Psoas muscle (tissue), 8 donors: ENCODE measurements around the gene SPDYC. TPM values are rescaled to one million over a fixed set of nuclear protein-coding genes. Genes with fewer than 3 reads are reported as not detected.

ENCODE experiments used
- ATAC-seq, 4 donors: fragments of 200-7000 bp; cut with Tn5 transposase; one replicate each; pipeline ENCODE4 v1.9.1; 2020; ENCODE audit warnings: moderate library complexity in 3 of 4, mild to moderate bottlenecking in 2 of 4
- DNase-seq, 2 donors: peaks; one replicate each; pipeline ENCODE4 v3.0.0-alpha.2; 2020
- H3K27ac ChIP-seq: fragments of 200-600 bp; one replicate; pipeline ENCODE4 v1.8.0; 2022
- H3K27me3 ChIP-seq, 3 donors: fragments of 200-600 bp in 1 of 3; one replicate each; pipeline versions ENCODE4 v1.6.1 to v1.8.0; 2013 to 2022; ENCODE audit warnings: low read length in 2 of 3, mild to moderate bottlenecking in 2 of 3, moderate library complexity in 1 of 3; ENCODE audit not compliant: insufficient read depth in 3 of 3
- H3K36me3 ChIP-seq, 2 donors: fragments of 200-600 bp in 1 of 2; one replicate each; pipeline versions ENCODE4 v1.6.1 to v1.8.0; 2013 to 2022; ENCODE audit warnings: low read depth in 1 of 2, mild to moderate bottlenecking in 1 of 2, moderate library complexity in 1 of 2; ENCODE audit not compliant: insufficient read depth in 1 of 2
- H3K4me1 ChIP-seq: fragments of 200-600 bp; one replicate; pipeline ENCODE4 v1.8.0; 2022
- H3K4me3 ChIP-seq: fragments of 200-600 bp; one replicate; pipeline ENCODE4 v1.8.0; 2022; ENCODE audit warnings: mild to moderate bottlenecking
- H3K9me3 ChIP-seq: fragments of 200-600 bp; one replicate; pipeline ENCODE4 v1.8.0; 2022
- WGBS, 3 donors: extraction: QIAGEN DNeasy Blood & Tissue Kit; methylation state at CpG; one replicate each; pipeline versions ENCODE4 v1.1.6 to v1.1.7; 2013; 5-methylcytosine and 5-hydroxymethylcytosine counted together
- intact Hi-C, 2 donors: fragments of 100-400 bp; cut with DNase I; formaldehyde crosslinking; loops; one replicate each; pipeline versions ENCODE4 v1.11.0 to v1.14.2; 2022
- polyA plus RNA-seq, 3 donors: library from polyadenylated mRNA; stranded (reverse); fragments of 200-250 nt; gene quantifications; one replicate each; pipeline ENCODE4 v1.2.3, GENCODE V29; 2013
- total RNA-seq, 4 donors: library from RNA; stranded (reverse); fragmentation: NEBNext Ultra II Directional in 2 of 4; extraction: Animal tissue kit (Norgen Biotek cat#: 25700) in 2 of 4; gene quantifications; one replicate each; pipeline versions ENCODE4 v1.2.1 to v1.2.4, GENCODE V29; 2021 to 2023
- TF ChIP-seq, protein P1 (sequence below): fragments of 200-600 bp; IDR thresholded peaks from one replicate; pipeline ENCODE4 v1.8.0; 2022; ENCODE audit warnings: antibody characterized with exemption
- donor health status: healthy with polysubstance abuse.
- donor health status: DM: no; HTN: no; CAD: no; lungs with moderate emphysema.
- donor health status: Bipolar disorder and iron deficiency.
- donor health status: healthy.
- donor health status: DM: yes; HTN: yes; CAD: no.
- donor health status: DM: no; HTN: no; CAD: no.
- donor health status: DM: no; HTN: no; CAD: no.
- donor health status: DM: yes; HTN: yes; CAD: no.

The SPDYC gene
- total and polyA plus RNA-seq, 7 donors, result not detected

GRCh38 chr11:65180877-65181568 lies 11.0 kb downstream of the SPDYC start:
- Histone ChIP-seq H3K9me3 (no peaks in the 10 kb centered on the region), H3K4me3 (peak overlapping the region; percentile 88), H3K4me1 (no peaks in the 10 kb centered on the region), H3K27ac (peak overlapping the region; percentile 91), H3K36me3 (peaks cover 0 to 36% of the 10 kb centered on the region in 2 donors), H3K27me3 (no peaks in the 10 kb centered on the region)
- ATAC-seq (peak; percentile 69 to 74 (median 72)), DNase-seq (peak; percentile 69 to 86)
- intact Hi-C loops, result loop anchor here (2.0 to 5.0 kb wide), 3 partner anchors 46 to 70 kb away; partner anchors contain the start of genes FAU (in 1 of the 2), MRPL49 (in 1 of the 2), SYVN1 (in 1 of the 2) and TM7SF2 (in 1 of the 2)
- 1% methylated on average over 35 to 60 of the region's 60 CpGs for WGBS, 3 donors
- TF ChIP-seq, protein P1, sequence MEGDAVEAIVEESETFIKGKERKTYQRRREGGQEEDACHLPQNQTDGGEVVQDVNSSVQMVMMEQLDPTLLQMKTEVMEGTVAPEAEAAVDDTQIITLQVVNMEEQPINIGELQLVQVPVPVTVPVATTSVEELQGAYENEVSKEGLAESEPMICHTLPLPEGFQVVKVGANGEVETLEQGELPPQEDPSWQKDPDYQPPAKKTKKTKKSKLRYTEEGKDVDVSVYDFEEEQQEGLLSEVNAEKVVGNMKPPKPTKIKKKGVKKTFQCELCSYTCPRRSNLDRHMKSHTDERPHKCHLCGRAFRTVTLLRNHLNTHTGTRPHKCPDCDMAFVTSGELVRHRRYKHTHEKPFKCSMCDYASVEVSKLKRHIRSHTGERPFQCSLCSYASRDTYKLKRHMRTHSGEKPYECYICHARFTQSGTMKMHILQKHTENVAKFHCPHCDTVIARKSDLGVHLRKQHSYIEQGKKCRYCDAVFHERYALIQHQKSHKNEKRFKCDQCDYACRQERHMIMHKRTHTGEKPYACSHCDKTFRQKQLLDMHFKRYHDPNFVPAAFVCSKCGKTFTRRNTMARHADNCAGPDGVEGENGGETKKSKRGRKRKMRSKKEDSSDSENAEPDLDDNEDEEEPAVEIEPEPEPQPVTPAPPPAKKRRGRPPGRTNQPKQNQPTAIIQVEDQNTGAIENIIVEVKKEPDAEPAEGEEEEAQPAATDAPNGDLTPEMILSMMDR, result peak; percentile 45

- ATAC-seq, result peak; percentile 70 to 84 (median 74)
These were observed 11.7 kb downstream of the SPDYC start, which contains the start of gene CAPN1 for GRCh38 chr11:65181569-65182257. CAPN1 (plus strand) TSS chr11:65181928; CDS start chr11:65182702, 774 bp downstream.

GRCh38 chr11:65182258-65183170 lies 12.5 kb downstream of the SPDYC start:
- WGBS, 3 donors, result 28 to 43% (median 31%) methylated on average over 23 of the region's 23 CpGs
- no peaks in the 10 kb centered on the region for H3K9me3 ChIP-seq
- TF ChIP-seq, protein P1, result no peak
- ATAC-seq (peak; percentile 15 to 45 (median 42)), DNase-seq (no peak)
- intact Hi-C loops, result loop anchor here in 1 of 2 donors (5.0 kb wide), 1 partner anchor 60 kb away; the partner anchor contains the start of genes FAU and MRPL49
- H3K27me3 ChIP-seq, result no peaks in the 10 kb centered on the region
- H3K36me3 ChIP-seq, result peaks cover 0 to 51% of the 10 kb centered on the region in 2 donors
- peak overlapping the region; percentile 88 for H3K4me3 ChIP-seq
- no peaks in the 10 kb centered on the region for H3K4me1 ChIP-seq
- peak overlapping the region; percentile 91 for H3K27ac ChIP-seq

More at GRCh38 chr11:65181569-65182257, 11.7 kb downstream of the SPDYC start, which contains the start of gene CAPN1:
- TF ChIP-seq, protein P1, result no peak
- DNase-seq, result peak; percentile 87 to 95
- Histone ChIP-seq H3K36me3 (peaks cover 0 to 43% of the 10 kb centered on the region in 2 donors), H3K4me1 (no peaks in the 10 kb centered on the region), H3K27me3 (no peaks in the 10 kb centered on the region), H3K4me3 (peak within 1 kb of the TSS; percentile 88), H3K27ac (peak within 1 kb of the TSS; percentile 91), H3K9me3 (no peaks in the 10 kb centered on the region)
- intact Hi-C loops, result loop anchor here (2.0 to 5.0 kb wide), 3 partner anchors 47 to 71 kb away; partner anchors contain the start of genes FAU (in 1 of the 2), MRPL49 (in 1 of the 2), SYVN1 (in 1 of the 2) and TM7SF2 (in 1 of the 2)
- WGBS, 3 donors, result 0% methylated on average over 29 to 43 of the region's 43 CpGs

DNA sequence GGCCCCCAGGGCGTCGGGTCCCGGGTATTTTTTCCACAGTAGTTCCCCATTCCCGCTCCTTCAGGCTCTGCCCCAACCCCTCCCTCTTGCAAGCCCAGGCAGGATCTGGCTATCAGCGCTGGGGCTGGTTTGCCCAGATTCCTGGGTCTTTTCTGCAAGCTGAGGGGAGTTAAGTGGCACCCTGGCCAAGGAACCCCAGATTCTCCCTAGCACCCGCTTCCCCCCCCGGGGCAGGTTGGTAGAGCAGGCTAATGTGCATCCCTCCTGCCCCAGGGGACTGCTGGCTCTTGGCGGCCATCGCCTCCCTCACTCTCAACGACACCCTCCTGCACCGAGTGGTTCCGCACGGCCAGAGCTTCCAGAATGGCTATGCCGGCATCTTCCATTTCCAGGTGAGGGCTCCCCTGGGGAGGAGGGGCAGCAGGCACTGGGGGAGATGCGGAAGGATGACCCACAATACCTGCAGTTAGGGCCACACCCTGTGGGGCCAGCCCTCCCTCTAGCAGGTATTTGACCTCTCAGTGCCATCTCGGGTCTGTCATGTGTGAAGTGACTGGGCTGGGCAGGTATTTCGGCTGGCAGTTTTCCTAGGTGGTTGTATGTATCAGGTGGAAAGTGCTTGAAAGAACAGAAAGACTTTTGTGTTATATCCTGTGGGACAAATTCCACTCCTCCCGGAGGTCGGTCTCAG lies 13.3 kb downstream of the SPDYC start:
- Histone ChIP-seq H3K4me1 (no peaks in the 10 kb centered on the region), H3K36me3 (peaks cover 0 to 59% of the 10 kb centered on the region in 2 donors), H3K9me3 (no peaks in the 10 kb centered on the region), H3K27me3 (no peaks in the 10 kb centered on the region), H3K4me3 (no peak overlapping the region), H3K27ac (no peak overlapping the region)
- WGBS, 3 donors, result 73 to 87% (median 76%) methylated on average over 19 of the region's 19 CpGs
- intact Hi-C loops, result loop anchor here in 1 of 2 donors (5.0 kb wide), 1 partner anchor 61 kb away; the partner anchor contains the start of genes FAU and MRPL49
- TF ChIP-seq, protein P1, result no peak
- DNase-seq, result no peak
- no peak for ATAC-seq
